Adrenal gland (tissue), 5 donors: ENCODE measurements around the gene SMIM28.

Source experiments
- CTCF ChIP-seq, 6 experiments: fragments of 450-650 bp in 4 of 6; fragments of 200-600 bp in 2 of 6; sonication (generic) in 1 of 6; IDR thresholded peaks; 1 replicate in 5 of 6; 2 replicates in 1 of 6; pipeline versions ENCODE4 v1.5.1 to v1.8.0; 2016 to 2021; ENCODE audit warnings: antibody characterized with exemption in 6 of 6, mild to moderate bottlenecking in 2 of 6, moderate library complexity in 1 of 6
- POLR2A ChIP-seq, 2 donors: fragments of 450-650 bp; IDR thresholded peaks; one replicate each; pipeline ENCODE4 v1.6.1; 2017; ENCODE audit warnings: antibody characterized with exemption in 2 of 2, mild to moderate bottlenecking in 2 of 2, moderate library complexity in 1 of 2
- donor health status: DM: no; HTN: no; CAD: no.

- no peak for TF ChIP-seq POLR2A (IDR thresholded peaks at IDR 0.05)
- no peak for TF ChIP-seq CTCF (IDR thresholded peaks at IDR 0.05)
Observed at GRCh38 chr6:138393871-138394783, 16.4 kb downstream of the SMIM28 start.
